ENCODE measurements around the gene DNAH11.

The DNAH11 gene

GRCh38 chr7:21670496-21670895 is 127.7 kb downstream of the DNAH11 start:
- no peak overlapping the region for H3K4me2 ChIP-seq (ENCODE audit: low read length)
- no peaks in the 10 kb centered on the region for H3K27me3 ChIP-seq (ENCODE audit: insufficient read depth, low read length)
- no peaks in the 10 kb centered on the region for H3K79me2 ChIP-seq (ENCODE audit: control insufficient read depth, insufficient read depth, low read length, poor library complexity)
- no peak overlapping the region for H4K12ac ChIP-seq (ENCODE audit: low read depth, low read length)
- no peak overlapping the region for H3K14ac ChIP-seq (ENCODE audit: low read length)
- H2BK5ac ChIP-seq (ENCODE audit: low read depth, low read length, poor library complexity), result no peak overlapping the region
- H2AK5ac ChIP-seq (ENCODE audit: low read length), result no peak overlapping the region
- no peak overlapping the region for H4K8ac ChIP-seq (ENCODE audit: low read depth, low read length)
- H2AFZ ChIP-seq (ENCODE audit: insufficient read depth, low read length, poor library complexity), result no peak overlapping the region
- no peaks in the 10 kb centered on the region for H3K4me1 ChIP-seq (ENCODE audit: control insufficient read depth in 1 of 2, insufficient read depth in 2 of 2, low read length in 2 of 2)
- H3K4ac ChIP-seq (ENCODE audit: low read depth, low read length), result no peak overlapping the region
- WGBS (ENCODE audit: extremely low coverage, insufficient coverage, insufficient read length), result no CpG with 5 or more reads among the region's 3 CpGs
- H3K9ac ChIP-seq (ENCODE audit: low read length), result no peak overlapping the region
- H3K9me3 ChIP-seq (ENCODE audit: insufficient read depth, low read depth, low read length), result no peaks in the 10 kb centered on the region
- no peak overlapping the region for H3K18ac ChIP-seq (ENCODE audit: low read length)
- H4K91ac ChIP-seq (ENCODE audit: low read depth, low read length), result no peak overlapping the region
- H3K4me3 ChIP-seq (ENCODE audit: low read depth, low read length), result no peak overlapping the region
- H2BK12ac ChIP-seq (ENCODE audit: low read length), result no peak overlapping the region
- H3K36me3 ChIP-seq (ENCODE audit: control insufficient read depth in 1 of 2, insufficient read depth in 2 of 2, low read length in 2 of 2), result no peaks in the 10 kb centered on the region
- DNase-seq, result peak in 1 of 2 donors; percentile 59
- no peak overlapping the region for H2BK120ac ChIP-seq (ENCODE audit: insufficient read depth, low read length, poor library complexity)
- no peaks in the 10 kb centered on the region for H3K79me1 ChIP-seq (ENCODE audit: low read length)
- no peak overlapping the region for H3K23ac ChIP-seq (ENCODE audit: low read length)
- no peak overlapping the region for H3K27ac ChIP-seq (ENCODE audit: low read depth, low read length)

- no peak overlapping the region for H3K4me2 ChIP-seq (ENCODE audit: low read length)
- H2AFZ ChIP-seq (ENCODE audit: insufficient read depth, low read length, poor library complexity), result no peak overlapping the region
- H3K23ac ChIP-seq (ENCODE audit: low read length), result no peak overlapping the region
- no peak overlapping the region for H2AK5ac ChIP-seq (ENCODE audit: low read length)
- no peaks in the 10 kb centered on the region for H3K4me1 ChIP-seq (ENCODE audit: control insufficient read depth in 1 of 2, insufficient read depth in 2 of 2, low read length in 2 of 2)
- H3K18ac ChIP-seq (ENCODE audit: low read length), result no peak overlapping the region
- H2BK120ac ChIP-seq (ENCODE audit: insufficient read depth, low read length, poor library complexity), result no peak overlapping the region
- H3K36me3 ChIP-seq (ENCODE audit: control insufficient read depth in 1 of 2, insufficient read depth in 2 of 2, low read length in 2 of 2), result no peaks in the 10 kb centered on the region
- no peak overlapping the region for H3K27ac ChIP-seq (ENCODE audit: low read depth, low read length)
- H3K9me3 ChIP-seq (ENCODE audit: insufficient read depth, low read depth, low read length), result no peaks in the 10 kb centered on the region
- no peak for DNase-seq
- H2BK5ac ChIP-seq (ENCODE audit: low read depth, low read length, poor library complexity), result no peak overlapping the region
- no peak overlapping the region for H3K14ac ChIP-seq (ENCODE audit: low read length)
- no CpG with 5 or more reads among the region's 3 CpGs for WGBS (ENCODE audit: extremely low coverage, insufficient coverage, insufficient read length)
- no peaks in the 10 kb centered on the region for H3K27me3 ChIP-seq (ENCODE audit: insufficient read depth, low read length)
- H4K91ac ChIP-seq (ENCODE audit: low read depth, low read length), result no peak overlapping the region
- H3K4ac ChIP-seq (ENCODE audit: low read depth, low read length), result no peak overlapping the region
- no peaks in the 10 kb centered on the region for H3K79me2 ChIP-seq (ENCODE audit: control insufficient read depth, insufficient read depth, low read length, poor library complexity)
- H3K9ac ChIP-seq (ENCODE audit: low read length), result no peak overlapping the region
- H2BK12ac ChIP-seq (ENCODE audit: low read length), result no peak overlapping the region
- H3K79me1 ChIP-seq (ENCODE audit: low read length), result no peaks in the 10 kb centered on the region
- H3K4me3 ChIP-seq (ENCODE audit: low read depth, low read length), result no peak overlapping the region
- no peak overlapping the region for H4K8ac ChIP-seq (ENCODE audit: low read depth, low read length)
- no peak overlapping the region for H4K12ac ChIP-seq (ENCODE audit: low read depth, low read length)
Measured at GRCh38 chr7:21671859-21672258, 129.0 kb downstream of the DNAH11 start.

GRCh38 chr7:21675255-21675654 is 132.4 kb downstream of the DNAH11 start:
- Histone ChIP-seq H3K27me3 (ENCODE audit: insufficient read depth, low read length) (no peaks in the 10 kb centered on the region), H3K36me3 (ENCODE audit: control insufficient read depth in 1 of 2, insufficient read depth in 2 of 2, low read length in 2 of 2) (no peaks in the 10 kb centered on the region), H3K4me3 (ENCODE audit: low read depth, low read length) (no peak overlapping the region), H3K14ac (ENCODE audit: low read length) (no peak overlapping the region), H3K79me1 (ENCODE audit: low read length) (no peaks in the 10 kb centered on the region), H4K91ac (ENCODE audit: low read depth, low read length) (no peak overlapping the region), H4K12ac (ENCODE audit: low read depth, low read length) (no peak overlapping the region), H2BK120ac (ENCODE audit: insufficient read depth, low read length, poor library complexity) (no peak overlapping the region), H3K4ac (ENCODE audit: low read depth, low read length) (no peak overlapping the region), H3K18ac (ENCODE audit: low read length) (no peak overlapping the region), H3K9me3 (ENCODE audit: insufficient read depth, low read depth, low read length) (no peaks in the 10 kb centered on the region), H3K4me2 (ENCODE audit: low read length) (no peak overlapping the region), H2AFZ (ENCODE audit: insufficient read depth, low read length, poor library complexity) (no peak overlapping the region), H4K8ac (ENCODE audit: low read depth, low read length) (no peak overlapping the region), H3K9ac (ENCODE audit: low read length) (no peak overlapping the region), H3K27ac (ENCODE audit: low read depth, low read length) (no peak overlapping the region), H2BK12ac (ENCODE audit: low read length) (no peak overlapping the region), H3K79me2 (ENCODE audit: control insufficient read depth, insufficient read depth, low read length, poor library complexity) (no peaks in the 10 kb centered on the region), H3K23ac (ENCODE audit: low read length) (no peak overlapping the region), H2BK5ac (ENCODE audit: low read depth, low read length, poor library complexity) (no peak overlapping the region), H2AK5ac (ENCODE audit: low read length) (no peak overlapping the region), H3K4me1 (ENCODE audit: control insufficient read depth in 1 of 2, insufficient read depth in 2 of 2, low read length in 2 of 2) (no peaks in the 10 kb centered on the region)
- DNase-seq, result peak; percentile 18 to 64
- no CpG with 5 or more reads among the region's 3 CpGs for WGBS (ENCODE audit: extremely low coverage, insufficient coverage, insufficient read length)

- Histone ChIP-seq H4K12ac (ENCODE audit: low read depth, low read length) (no peak overlapping the region), H3K18ac (ENCODE audit: low read length) (no peak overlapping the region), H3K4me2 (ENCODE audit: low read length) (no peak overlapping the region), H3K9me3 (ENCODE audit: insufficient read depth, low read depth, low read length) (no peaks in the 10 kb centered on the region), H3K36me3 (ENCODE audit: control insufficient read depth in 1 of 2, insufficient read depth in 2 of 2, low read length in 2 of 2) (no peaks in the 10 kb centered on the region), H3K27me3 (ENCODE audit: insufficient read depth, low read length) (no peaks in the 10 kb centered on the region), H2AK5ac (ENCODE audit: low read length) (no peak overlapping the region), H3K23ac (ENCODE audit: low read length) (no peak overlapping the region), H3K79me2 (ENCODE audit: control insufficient read depth, insufficient read depth, low read length, poor library complexity) (no peaks in the 10 kb centered on the region), H3K27ac (ENCODE audit: low read depth, low read length) (no peak overlapping the region), H2BK12ac (ENCODE audit: low read length) (no peak overlapping the region), H2BK120ac (ENCODE audit: insufficient read depth, low read length, poor library complexity) (no peak overlapping the region), H2AFZ (ENCODE audit: insufficient read depth, low read length, poor library complexity) (no peak overlapping the region), H3K9ac (ENCODE audit: low read length) (no peak overlapping the region), H3K14ac (ENCODE audit: low read length) (no peak overlapping the region), H3K79me1 (ENCODE audit: low read length) (no peaks in the 10 kb centered on the region), H4K8ac (ENCODE audit: low read depth, low read length) (no peak overlapping the region), H3K4me3 (ENCODE audit: low read depth, low read length) (no peak overlapping the region), H4K91ac (ENCODE audit: low read depth, low read length) (no peak overlapping the region), H3K4ac (ENCODE audit: low read depth, low read length) (no peak overlapping the region), H2BK5ac (ENCODE audit: low read depth, low read length, poor library complexity) (no peak overlapping the region), H3K4me1 (ENCODE audit: control insufficient read depth in 1 of 2, insufficient read depth in 2 of 2, low read length in 2 of 2) (no peaks in the 10 kb centered on the region)
- peak in 1 of 2 donors; percentile 22 for DNase-seq
- WGBS (ENCODE audit: extremely low coverage, insufficient coverage, insufficient read length), result no CpG with 5 or more reads among the region's 5 CpGs
Measured at GRCh38 chr7:21690705-21691104, 147.9 kb downstream of the DNAH11 start.

All from trophoblast cell (in vitro differentiated cells and primary cell).